Neuronal stem cell (in vitro differentiated cells): ENCODE results near the gene BDKRB2.
A peak's percentile ranks its signal among the peaks of the same experiment; 100 is the strongest.

Experiments used
- DNase-seq: peaks from one replicate; pipeline ENCODE4 v3.0.0-alpha.2; 2013; ENCODE audit warnings: low spot score
- H2AFZ ChIP-seq: one replicate; pipeline ENCODE4 v1.6.1; 2013; ENCODE audit warnings: mild to moderate bottlenecking, low read length, inconsistent platforms
- H2AK5ac ChIP-seq: 2 replicates; pipeline ENCODE4 v1.6.1; 2013; ENCODE audit warnings: low read depth, mild to moderate bottlenecking, inconsistent platforms, low read length, moderate library complexity, mixed read lengths
- H2BK120ac ChIP-seq: 2 replicates; pipeline ENCODE4 v1.6.1; 2013; ENCODE audit warnings: low read depth, mild to moderate bottlenecking, inconsistent platforms, low read length, moderate library complexity, mixed read lengths
- H2BK12ac ChIP-seq: one replicate; pipeline ENCODE4 v1.6.1; 2013; ENCODE audit warnings: low read length, inconsistent platforms
- H2BK15ac ChIP-seq: 2 replicates; pipeline ENCODE4 v1.6.1; 2013; ENCODE audit warnings: mild to moderate bottlenecking, low read length, inconsistent platforms, mixed read lengths
- H2BK5ac ChIP-seq: one replicate; pipeline ENCODE4 v1.6.1; 2013; ENCODE audit warnings: inconsistent platforms, mild to moderate bottlenecking, low read length, moderate library complexity
- H3K14ac ChIP-seq: one replicate; pipeline ENCODE4 v1.6.1; 2013; ENCODE audit warnings: low read length, inconsistent platforms
- H3K18ac ChIP-seq: 2 replicates; pipeline ENCODE4 v1.6.1; 2013; ENCODE audit warnings: low read length, inconsistent platforms
- H3K23ac ChIP-seq: 2 replicates; pipeline ENCODE4 v1.6.1; 2013; ENCODE audit warnings: low read depth, mild to moderate bottlenecking, mixed read lengths, low read length, inconsistent platforms; ENCODE audit not compliant: poor library complexity
- H3K27ac ChIP-seq: replicated peaks from 3 replicates; pipeline ENCODE4 v1.5.1; 2013; ENCODE audit warnings: low read length, inconsistent platforms
- H3K27me3 ChIP-seq, 3 experiments: 2 replicates each; pipeline ENCODE4 v1.6.1; 2013; ENCODE audit warnings: low read length in 3 of 3, mild to moderate bottlenecking in 2 of 3, inconsistent platforms in 1 of 3, low read depth in 1 of 3, mixed read lengths in 1 of 3, moderate library complexity in 1 of 3; ENCODE audit not compliant: control insufficient read depth in 3 of 3, insufficient read depth in 3 of 3
- H3K36me3 ChIP-seq, 2 donors: replicated peaks in 1 of 2; 2 replicates each; pipeline ENCODE4 v1.6.1; 2013; ENCODE audit warnings: low read length in 2 of 2; ENCODE audit not compliant: control insufficient read depth in 2 of 2, insufficient read depth in 2 of 2
- H3K4ac ChIP-seq: 2 replicates; pipeline ENCODE4 v1.6.1; 2013; ENCODE audit warnings: inconsistent platforms, mild to moderate bottlenecking, low read length, moderate library complexity
- H3K4me1 ChIP-seq, 2 donors: 1 replicate in 1 of 2; 2 replicates in 1 of 2; pipeline ENCODE4 v1.6.1; 2013; ENCODE audit warnings: low read length in 2 of 2, low read depth in 1 of 2; ENCODE audit not compliant: control insufficient read depth in 2 of 2, insufficient read depth in 1 of 2
- H3K4me2 ChIP-seq: one replicate; pipeline ENCODE4 v1.6.1; 2013; ENCODE audit warnings: mild to moderate bottlenecking, low read length, inconsistent platforms; ENCODE audit not compliant: insufficient read depth, poor library complexity, severe bottlenecking
- H3K4me3 ChIP-seq, 2 donors: 2 replicates each; pipeline ENCODE4 v1.5.1; 2013; ENCODE audit warnings: low read length in 2 of 2, mild to moderate bottlenecking in 2 of 2, inconsistent platforms in 1 of 2, moderate library complexity in 1 of 2
- H3K79me1 ChIP-seq: one replicate; pipeline ENCODE4 v1.6.1; 2013; ENCODE audit warnings: low read depth, mild to moderate bottlenecking, inconsistent platforms, low read length, moderate library complexity
- H3K9ac ChIP-seq: one replicate; pipeline ENCODE4 v1.6.1; 2013; ENCODE audit warnings: mild to moderate bottlenecking, low read depth, low read length, inconsistent platforms; ENCODE audit not compliant: poor library complexity
- H3K9me3 ChIP-seq, 2 donors: replicated peaks in 1 of 2; 2 replicates each; pipeline versions ENCODE3 to v1.6.1; 2013; ENCODE audit warnings: low read length in 2 of 2, mild to moderate bottlenecking in 2 of 2, inconsistent platforms in 1 of 2, low read depth in 1 of 2, mixed read lengths in 1 of 2, moderate library complexity in 1 of 2; ENCODE audit not compliant: control insufficient read depth in 2 of 2, insufficient read depth in 1 of 2
- H4K8ac ChIP-seq: one replicate; pipeline ENCODE4 v1.6.1; 2013; ENCODE audit warnings: low read depth, mild to moderate bottlenecking, inconsistent platforms, low read length, moderate library complexity
- H4K91ac ChIP-seq: one replicate; pipeline ENCODE4 v1.6.1; 2013; ENCODE audit warnings: low read length, low read depth, mild to moderate bottlenecking, inconsistent platforms; ENCODE audit not compliant: poor library complexity
- WGBS, 2 donors: extraction: QIAGEN DNeasy Blood & Tissue Kit; methylation state at CpG; one replicate each; pipeline ENCODE4 v1.1.7; 2013; ENCODE audit warnings: missing lambda C conversion rate in 2 of 2, mixed read lengths in 1 of 2; ENCODE audit not compliant: insufficient read length in 2 of 2, insufficient replicate concordance in 1 of 2; ENCODE audit errors: extremely low coverage in 2 of 2; 5-methylcytosine and 5-hydroxymethylcytosine counted together

Gene BDKRB2

DNA sequence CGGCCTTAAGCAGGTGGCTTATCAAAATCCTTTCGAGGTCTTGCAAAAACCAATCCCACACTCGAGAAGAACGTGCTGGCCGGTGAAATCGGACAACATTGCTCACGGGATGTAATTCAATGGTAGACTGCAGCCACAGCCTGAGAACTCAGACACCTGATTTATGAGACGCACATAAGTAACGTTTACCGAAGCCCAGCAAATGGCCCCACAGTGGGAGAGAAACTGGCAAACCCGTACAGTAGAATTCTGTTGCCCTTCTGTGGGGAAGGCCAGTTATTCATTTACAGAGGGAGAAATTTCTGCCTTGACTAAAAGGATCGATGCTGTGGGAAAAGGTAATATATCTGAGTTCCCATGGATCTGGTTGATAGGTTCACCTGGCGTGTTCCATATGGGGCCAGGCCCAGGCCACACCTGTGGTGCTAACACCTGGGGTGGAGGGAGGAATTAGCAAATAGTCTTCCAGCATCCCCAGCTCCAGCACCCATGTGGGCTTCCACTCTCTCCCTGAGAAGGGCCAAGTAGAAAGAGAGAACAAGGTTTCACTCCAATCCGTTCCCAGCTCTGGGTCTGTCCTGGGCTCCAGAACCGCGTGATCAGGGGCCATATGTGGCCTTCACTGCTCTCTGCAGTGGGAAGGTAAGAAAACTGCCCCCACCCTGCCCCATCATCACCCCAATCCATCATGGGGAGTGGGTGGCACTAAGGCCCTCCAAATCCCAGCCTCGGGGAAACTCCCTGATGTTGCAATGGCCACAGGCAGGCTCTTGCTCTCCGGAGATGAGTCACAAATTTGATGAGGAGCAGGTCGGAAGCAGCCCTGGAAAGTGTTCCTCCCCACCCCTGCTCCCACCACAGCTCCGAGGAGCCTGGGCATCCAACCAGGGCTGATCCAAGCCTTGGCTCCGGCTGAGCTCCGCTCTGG lies 64.1 kb downstream of the BDKRB2 start:
- Histone ChIP-seq H2BK5ac (no peak overlapping the region), H3K4me3 (no peak overlapping the region), H3K36me3 (no peaks in the 10 kb centered on the region), H3K4ac (no peak overlapping the region), H3K18ac (peak overlapping the region; percentile 15), H3K23ac (no peak overlapping the region), H3K9ac (no peak overlapping the region), H4K91ac (no peak overlapping the region), H2AK5ac (peak overlapping the region; percentile 8), H3K27ac (no peak overlapping the region), H3K14ac (no peak overlapping the region), H2BK15ac (no peak overlapping the region), H3K27me3 (no peaks in the 10 kb centered on the region), H2AFZ (no peak overlapping the region), H3K4me1 (peaks cover 0 to 5% of the 10 kb centered on the region in 2 donors), H2BK12ac (no peak overlapping the region), H2BK120ac (no peak overlapping the region), H3K4me2 (no peak overlapping the region), H4K8ac (no peak overlapping the region), H3K79me1 (no peaks in the 10 kb centered on the region), H3K9me3 (peaks cover 0 to 3% of the 10 kb centered on the region in 2 donors)
- WGBS, 2 donors, result no CpG with 5 or more reads among the region's 22 CpGs
- DNase-seq, result no peak

DNA sequence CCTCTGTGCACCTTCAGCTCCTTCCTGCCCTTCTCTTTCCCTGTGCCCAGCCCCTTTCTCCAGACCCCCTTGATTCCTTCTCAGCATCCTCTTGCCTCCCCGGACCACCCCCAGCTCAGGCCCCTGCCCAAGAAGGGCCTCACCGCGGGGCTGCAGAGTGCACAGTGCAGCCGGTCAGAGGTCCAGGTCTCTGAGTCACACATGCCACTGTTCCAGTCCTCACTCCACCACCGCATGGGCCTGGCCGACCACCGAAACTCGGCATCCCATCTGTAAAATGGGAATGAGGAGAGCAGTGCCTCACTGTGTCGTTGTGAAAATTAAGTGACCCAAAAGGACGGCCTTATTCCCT lies 64.7 kb downstream of the BDKRB2 start:
- Histone ChIP-seq H3K4me1 (peaks cover 0 to 5% of the 10 kb centered on the region in 2 donors), H2AFZ (no peak overlapping the region), H3K4me2 (no peak overlapping the region), H2BK15ac (no peak overlapping the region), H2BK120ac (no peak overlapping the region), H4K91ac (no peak overlapping the region), H2BK12ac (no peak overlapping the region), H2BK5ac (no peak overlapping the region), H2AK5ac (peak overlapping the region; percentile 8), H3K36me3 (no peaks in the 10 kb centered on the region), H3K9ac (no peak overlapping the region), H3K18ac (peak overlapping the region; percentile 15), H3K14ac (no peak overlapping the region), H3K23ac (no peak overlapping the region), H3K4ac (no peak overlapping the region), H3K4me3 (no peak overlapping the region), H3K79me1 (no peaks in the 10 kb centered on the region), H3K27me3 (no peaks in the 10 kb centered on the region), H4K8ac (no peak overlapping the region), H3K27ac (no peak overlapping the region), H3K9me3 (peaks cover 0 to 3% of the 10 kb centered on the region in 2 donors)
- no CpG with 5 or more reads among the region's 10 CpGs for WGBS, 2 donors
- no peak for DNase-seq

GRCh38 chr14:96270565-96271420 lies 66.2 kb downstream of the BDKRB2 start:
- peaks cover 0 to 6% of the 10 kb centered on the region in 2 donors for H3K4me1 ChIP-seq
- peaks cover 0 to 3% of the 10 kb centered on the region in 2 donors for H3K9me3 ChIP-seq
- DNase-seq, result no peak
- peaks cover 0 to 4% (median 0%) of the 10 kb centered on the region in 3 experiments for H3K27me3 ChIP-seq
- no peak overlapping the region for H2BK15ac ChIP-seq
- H3K23ac ChIP-seq, result no peak overlapping the region
- H4K91ac ChIP-seq, result no peak overlapping the region
- no peak overlapping the region for H3K4me2 ChIP-seq
- H3K18ac ChIP-seq, result no peak overlapping the region
- no peak overlapping the region for H3K14ac ChIP-seq
- no peak overlapping the region for H3K4me3 ChIP-seq
- no peak overlapping the region for H3K4ac ChIP-seq
- no peak overlapping the region for H2BK5ac ChIP-seq
- H2AFZ ChIP-seq, result no peak overlapping the region
- no peak overlapping the region for H4K8ac ChIP-seq
- H3K36me3 ChIP-seq, result no peaks in the 10 kb centered on the region
- no peak overlapping the region for H2BK12ac ChIP-seq
- no peak overlapping the region for H3K27ac ChIP-seq
- H3K9ac ChIP-seq, result no peak overlapping the region
- H3K79me1 ChIP-seq, result no peaks in the 10 kb centered on the region
- no CpG with 5 or more reads among the region's 8 CpGs for WGBS, 2 donors
- H2BK120ac ChIP-seq, result no peak overlapping the region
- no peak overlapping the region for H2AK5ac ChIP-seq

DNA sequence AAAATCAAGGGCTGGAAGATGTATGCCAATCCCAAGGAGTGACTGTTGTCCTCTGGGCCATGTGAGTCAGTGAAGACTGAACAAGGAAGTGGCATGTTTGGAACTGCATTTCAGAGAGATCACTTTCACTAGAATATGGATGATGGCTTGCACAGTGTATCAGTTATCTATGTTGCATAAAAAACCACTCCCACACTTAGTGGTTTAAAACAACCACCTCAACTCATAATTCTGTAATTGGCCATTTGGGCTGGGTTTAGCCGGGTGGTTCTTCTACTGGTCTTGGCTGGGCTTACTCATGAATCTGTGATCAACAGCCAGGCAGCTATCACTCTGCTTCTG lies 66.8 kb downstream of the BDKRB2 start:
- Histone ChIP-seq H4K91ac (no peak overlapping the region), H3K27me3 (peaks cover 0 to 4% (median 0%) of the 10 kb centered on the region in 3 experiments), H3K4me1 (peaks cover 0 to 6% of the 10 kb centered on the region in 2 donors), H3K4me3 (no peak overlapping the region), H3K4me2 (no peak overlapping the region), H3K9me3 (peaks cover 0 to 3% of the 10 kb centered on the region in 2 donors), H2BK15ac (no peak overlapping the region), H2AFZ (no peak overlapping the region), H3K14ac (no peak overlapping the region), H4K8ac (no peak overlapping the region), H2AK5ac (no peak overlapping the region), H3K79me1 (no peaks in the 10 kb centered on the region), H3K23ac (no peak overlapping the region), H2BK120ac (no peak overlapping the region), H3K27ac (no peak overlapping the region), H3K18ac (no peak overlapping the region), H2BK12ac (no peak overlapping the region), H3K4ac (no peak overlapping the region), H3K36me3 (no peaks in the 10 kb centered on the region), H2BK5ac (no peak overlapping the region), H3K9ac (no peak overlapping the region)
- no CpG with 5 or more reads among the region's 1 CpG for WGBS, 2 donors
- DNase-seq, result no peak
